Measurements from ENCODE around the gene UBE2F.
A peak's percentile ranks its signal among the peaks of the same experiment; 100 is the strongest.
"Not testable (repeated sequence)": the region's sequence is repeated elsewhere in the genome, so short reads cannot be mapped to it uniquely, and the experiment has no call there.

The UBE2F gene

DNA sequence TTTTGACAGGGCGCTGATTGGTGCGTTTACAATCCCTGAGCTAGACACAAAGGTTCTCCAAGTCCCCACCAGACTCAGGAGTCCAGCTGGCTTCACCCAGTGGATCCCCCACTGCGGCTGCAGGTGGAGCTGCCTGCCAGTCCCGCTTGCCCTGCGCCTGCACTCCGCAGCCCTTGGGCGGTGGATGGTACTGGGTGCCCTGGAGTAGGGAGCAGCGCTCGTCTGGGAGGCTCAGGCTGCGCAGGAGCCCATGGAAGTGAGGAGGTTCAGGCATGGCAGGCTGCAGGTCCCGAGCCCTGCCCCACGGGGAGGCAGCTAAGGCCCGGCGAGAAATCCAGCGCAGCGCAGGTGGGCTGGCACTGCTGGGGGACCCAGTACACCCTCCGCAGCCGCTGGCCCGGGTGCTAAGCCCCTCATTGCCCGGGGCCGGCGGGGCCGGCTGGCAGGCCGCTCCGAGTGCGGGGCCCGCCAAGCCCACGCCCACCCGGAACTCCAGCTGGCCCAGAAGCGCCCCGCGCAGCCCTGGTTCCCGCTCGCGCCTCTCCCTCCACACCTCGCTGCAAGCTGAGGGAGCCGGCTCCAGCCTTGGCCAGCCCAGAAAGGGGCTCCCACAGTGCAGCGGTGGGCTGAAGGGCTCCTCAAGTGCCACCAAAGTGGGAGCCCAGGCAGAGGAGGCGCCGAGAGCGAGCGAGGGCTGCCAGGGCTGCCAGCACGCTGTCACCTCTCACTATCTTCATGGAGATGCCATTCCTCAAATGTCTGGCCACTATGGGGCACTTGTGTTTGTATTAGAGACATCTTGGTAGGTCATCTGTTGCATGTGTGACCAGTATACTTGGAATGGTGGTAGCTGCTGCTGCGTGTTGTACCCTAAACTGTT lies 91.1 kb downstream of the UBE2F start:
- not testable (repeated sequence) for DNase-seq

DNA sequence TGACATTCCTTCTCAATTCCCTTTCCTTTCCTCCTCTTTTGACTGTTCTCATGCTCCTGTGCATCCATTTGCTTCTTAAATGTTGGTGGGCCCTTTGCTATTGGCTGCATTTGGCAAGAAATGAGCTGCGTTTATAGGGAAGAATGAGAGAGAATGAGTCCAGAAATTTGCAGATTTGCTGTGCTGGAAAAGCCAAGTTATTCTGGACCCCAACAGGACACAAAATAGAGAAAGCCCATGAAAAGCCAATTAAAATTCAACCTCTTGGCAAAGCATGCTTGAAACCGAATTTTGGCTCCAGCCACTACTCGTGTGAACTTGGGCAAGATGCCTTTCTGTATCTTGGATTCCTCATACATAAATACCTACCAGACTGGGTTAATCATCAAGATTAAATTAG lies 92.7 kb downstream of the UBE2F start:
- no peak for DNase-seq

DNA sequence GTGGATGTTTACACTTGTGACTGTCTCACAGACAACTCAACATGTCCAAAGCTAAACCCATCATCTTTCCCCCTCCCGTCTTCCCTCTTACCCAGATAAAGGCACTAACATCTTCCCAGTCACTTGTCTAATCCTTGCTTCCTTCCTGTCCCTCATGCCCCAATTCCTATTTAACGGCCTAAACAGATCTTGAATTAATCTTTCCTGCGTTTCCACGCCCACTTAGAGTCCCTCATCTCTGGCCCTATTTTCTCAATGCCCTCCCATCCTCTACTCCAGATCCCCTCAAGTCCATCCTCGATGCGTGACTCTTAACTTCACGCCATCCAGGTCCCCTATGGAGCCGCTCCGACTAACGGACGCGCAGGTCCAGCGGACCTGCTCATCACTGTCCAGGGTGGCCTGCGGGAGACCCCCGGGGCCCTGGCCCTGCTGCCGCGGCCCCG lies 93.3 kb downstream of the UBE2F start:
- DNase-seq = no peak

DNA sequence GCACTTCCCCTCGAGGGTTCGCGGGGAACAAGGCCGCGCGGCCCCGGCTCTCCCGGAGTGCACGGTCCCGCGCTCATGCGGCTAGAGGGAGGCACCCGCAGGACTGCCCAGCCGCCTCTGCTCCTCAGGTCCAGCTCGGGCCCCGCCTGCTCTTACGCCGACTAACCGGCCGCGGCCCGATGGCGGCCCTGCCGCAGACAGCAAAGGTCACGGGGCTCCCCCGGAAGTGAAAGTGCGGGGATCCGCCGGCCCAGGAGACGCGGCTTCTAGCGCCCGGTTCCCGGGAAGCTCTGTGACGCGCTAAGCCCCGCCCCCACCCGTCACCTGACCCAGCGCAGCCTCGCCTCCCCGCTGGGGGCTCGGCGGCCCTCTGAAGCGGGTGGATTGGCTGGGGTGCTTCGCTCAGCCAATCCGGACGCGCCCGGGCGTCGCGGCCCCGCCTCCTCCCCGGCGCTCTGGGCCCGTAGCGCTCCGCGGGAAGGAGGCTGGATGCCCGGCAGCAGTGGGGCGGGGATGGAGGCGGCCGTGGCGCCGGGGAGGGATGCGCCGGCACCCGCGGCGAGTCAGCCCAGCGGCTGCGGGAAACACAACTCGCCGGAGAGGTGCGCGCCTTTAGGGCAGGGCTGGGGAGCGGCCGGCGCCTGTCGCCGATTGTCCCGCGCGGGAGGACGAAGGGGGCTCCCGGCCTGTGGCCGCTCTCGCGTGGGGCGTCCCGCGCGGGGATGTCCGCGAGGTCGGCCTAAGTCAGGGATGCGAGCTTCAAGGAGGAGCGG lies 93.9 kb downstream of the UBE2F start, which contains the start of gene SCLY:
TSS of gene SCLY (plus strand) at position 460 of the 773 bp plus-strand sequence. CDS start at position 514, 54 bp downstream.
- DNase-seq = peak; percentile 96

DNA sequence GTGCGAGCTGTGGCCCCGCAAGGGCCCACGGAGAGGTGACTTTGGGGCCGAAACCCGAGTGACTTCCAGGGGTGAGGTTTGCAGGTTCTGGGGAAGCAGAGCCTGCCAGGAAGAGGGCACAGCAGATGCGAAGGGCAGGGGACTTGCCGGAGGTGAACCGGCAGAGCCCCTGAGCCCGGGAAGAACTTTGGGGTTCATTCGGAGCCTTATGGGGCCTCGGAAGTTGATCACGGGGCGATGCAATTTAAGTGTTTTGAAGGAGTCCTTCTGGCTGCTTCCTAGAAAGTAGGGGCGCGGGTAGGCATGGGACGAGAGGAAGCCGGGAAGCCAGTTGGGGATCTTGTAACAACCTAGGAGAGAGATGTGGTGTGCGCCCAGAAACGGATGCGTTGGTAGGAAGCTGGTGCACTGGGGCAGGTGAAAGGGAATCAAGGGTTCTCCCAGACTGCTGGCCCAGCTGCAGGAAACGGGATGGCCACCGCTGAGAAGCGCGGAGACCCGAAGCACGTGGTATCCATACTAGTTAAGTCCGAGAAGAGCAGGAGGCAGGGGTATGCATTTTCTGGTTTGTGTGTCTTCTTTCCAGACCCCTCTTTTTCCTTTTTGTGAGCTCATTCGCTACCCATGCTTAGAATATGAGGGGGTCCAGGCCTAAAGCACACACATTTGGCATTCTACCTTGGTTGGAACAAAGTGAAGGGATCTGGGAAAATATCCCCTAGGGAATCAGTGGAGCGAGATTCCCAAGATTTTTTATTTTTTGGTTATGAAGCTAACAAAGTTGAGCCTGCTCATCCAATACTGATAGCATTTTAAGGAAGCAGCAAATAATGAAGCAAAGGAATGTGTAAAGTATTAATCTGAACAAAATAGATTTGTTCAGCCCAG lies 94.7 kb downstream of the UBE2F start:
- DNase-seq = peak; percentile 41

DNA sequence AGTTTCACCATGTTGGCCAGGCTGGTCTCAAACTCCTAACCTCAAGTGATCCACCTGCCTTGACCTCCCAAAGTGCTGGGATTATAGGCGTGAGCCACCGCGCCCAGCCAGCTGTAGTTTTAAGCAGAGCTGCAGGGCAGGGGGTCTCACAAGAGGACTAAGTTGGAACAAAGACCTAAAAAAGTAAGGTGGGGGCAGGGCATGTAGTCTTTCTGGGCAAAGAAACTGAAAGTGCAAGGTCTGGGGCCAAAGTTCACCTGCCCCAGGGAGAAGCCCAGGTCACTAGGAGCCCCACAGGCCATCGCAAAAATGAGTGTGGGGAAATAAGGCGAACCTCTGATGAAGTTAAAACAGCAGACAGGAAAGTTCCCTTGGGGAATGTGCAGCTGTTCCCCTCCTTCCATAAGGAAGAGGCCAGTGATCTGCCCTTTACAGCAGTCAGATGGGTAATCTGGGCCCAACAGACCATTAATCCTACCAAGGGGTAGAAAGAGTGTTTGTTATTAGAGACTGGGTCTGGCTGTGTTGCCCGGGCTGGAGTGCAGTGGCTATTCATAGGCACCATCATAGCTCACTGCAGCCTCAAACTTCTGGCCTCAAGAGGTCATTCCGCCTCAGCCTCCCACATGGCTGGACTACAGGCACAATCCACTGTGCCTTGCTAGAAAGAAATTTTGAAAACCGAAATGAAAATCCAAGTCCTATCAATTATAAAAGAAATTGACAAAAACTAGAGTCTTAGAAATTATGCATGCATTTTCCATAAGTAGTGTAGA lies 96.8 kb downstream of the UBE2F start:
- no peak for DNase-seq

DNA sequence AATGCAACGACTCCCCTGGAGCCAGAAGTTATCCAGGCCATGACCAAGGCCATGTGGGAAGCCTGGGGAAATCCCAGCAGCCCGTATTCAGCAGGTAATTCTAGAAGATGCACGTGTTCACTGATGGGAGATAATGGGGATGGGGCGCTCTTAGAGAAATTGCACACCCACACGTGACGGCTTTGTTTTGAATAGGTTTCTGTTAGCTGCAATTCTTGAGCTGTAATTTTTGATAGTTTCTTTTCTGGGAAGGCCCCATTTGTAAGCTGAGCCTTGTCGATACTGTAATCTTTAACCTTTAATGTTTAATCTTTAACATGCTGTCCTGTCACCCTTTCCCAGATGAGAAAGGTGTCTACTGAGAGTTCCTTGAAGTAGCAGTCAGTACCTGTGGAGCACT lies 97.6 kb downstream of the UBE2F start:
- no peak for DNase-seq

DNA sequence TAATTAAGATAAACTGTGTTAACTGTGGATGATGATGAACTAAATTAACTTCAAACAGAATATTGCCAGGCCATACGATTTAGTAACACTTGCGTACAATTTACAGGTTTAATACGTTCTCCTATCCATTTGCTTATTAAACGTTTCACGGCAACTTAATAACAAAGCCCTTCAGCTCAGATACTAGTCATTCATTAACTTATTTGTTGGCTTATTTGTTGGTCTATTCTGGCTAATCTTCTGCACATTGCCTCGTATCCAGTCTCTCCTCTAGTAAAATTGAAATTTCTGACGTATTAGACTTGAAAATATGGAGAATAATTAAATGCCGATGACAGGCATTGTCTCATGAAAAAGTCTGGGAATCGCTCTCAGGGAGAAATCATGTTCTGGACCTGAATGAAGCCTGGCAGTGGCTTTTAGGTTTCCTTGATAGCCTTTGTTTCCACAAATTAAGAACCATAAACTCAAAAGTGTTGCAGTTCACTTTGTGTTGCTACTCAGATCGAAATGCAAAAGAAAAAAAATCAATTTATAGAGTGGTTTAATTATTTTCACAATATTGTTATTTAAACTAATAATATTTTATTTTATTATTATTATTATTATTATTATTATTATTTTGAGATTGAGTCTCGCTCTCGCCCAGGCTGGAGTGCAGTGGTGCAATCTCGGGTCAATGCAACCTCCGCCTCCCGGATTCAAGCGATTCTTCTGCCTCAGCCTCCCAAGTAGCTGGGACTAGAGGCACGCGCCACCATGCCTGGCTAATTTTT lies 98.4 kb downstream of the UBE2F start:
- DNase-seq = no peak

DNA sequence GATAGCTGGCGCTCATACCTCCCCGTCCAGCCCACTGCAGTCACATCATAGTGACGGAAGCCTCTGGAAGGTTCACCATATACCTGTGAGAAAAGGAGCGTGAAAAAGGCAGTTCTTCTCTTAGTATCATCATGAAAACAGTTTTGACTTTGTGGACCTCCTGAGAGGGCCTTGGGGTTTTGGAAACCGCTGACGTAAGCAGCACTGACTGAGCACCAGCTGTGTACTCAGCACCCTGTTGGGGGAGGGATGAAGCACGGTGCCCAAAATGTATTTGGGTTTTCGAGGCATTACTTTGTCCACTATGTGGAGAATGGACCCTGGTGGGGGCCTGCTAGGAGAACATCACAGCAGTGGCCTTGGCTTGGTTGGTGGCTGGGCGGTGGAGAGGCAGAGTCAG lies 99.4 kb downstream of the UBE2F start:
- no peak for DNase-seq

DNA sequence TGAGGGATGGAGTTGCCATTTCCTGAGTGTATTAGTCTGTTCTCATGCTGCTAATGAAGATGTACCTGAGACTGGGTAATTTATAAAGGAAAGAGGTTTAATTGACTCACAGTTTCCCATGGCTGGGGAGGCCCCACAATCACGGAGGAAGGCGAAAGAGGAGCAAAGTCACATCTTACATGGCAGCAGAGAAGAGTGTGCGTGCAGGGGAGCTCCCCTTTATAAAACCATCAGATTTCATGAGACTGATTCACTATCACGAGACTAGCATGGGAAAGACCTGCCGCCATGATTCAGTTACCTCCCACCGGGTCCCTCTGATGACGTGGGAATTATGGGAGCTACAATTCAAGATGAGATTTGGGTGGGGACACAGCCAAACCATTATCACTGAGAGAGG lies 99.9 kb downstream of the UBE2F start:
- DNase-seq = not testable (repeated sequence)

DNA sequence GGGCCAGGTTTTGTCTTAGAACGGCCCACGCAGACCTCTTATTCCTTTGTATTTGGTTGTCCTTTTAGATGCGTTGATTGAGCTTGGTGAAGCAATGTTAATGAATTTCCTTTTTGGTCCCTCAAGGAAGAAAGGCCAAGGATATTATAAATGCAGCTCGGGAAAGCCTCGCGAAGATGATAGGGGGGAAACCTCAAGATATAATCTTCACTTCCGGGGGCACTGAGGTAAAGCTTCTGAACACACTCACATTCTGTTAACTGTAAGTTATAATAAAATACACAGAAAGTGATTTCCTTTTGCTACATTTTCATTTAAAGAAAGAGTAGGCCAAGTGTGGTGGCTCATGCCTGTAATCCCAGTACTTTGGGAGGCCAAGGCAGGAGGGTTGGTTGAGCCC lies 101.1 kb downstream of the UBE2F start:
- DNase-seq = no peak

DNA sequence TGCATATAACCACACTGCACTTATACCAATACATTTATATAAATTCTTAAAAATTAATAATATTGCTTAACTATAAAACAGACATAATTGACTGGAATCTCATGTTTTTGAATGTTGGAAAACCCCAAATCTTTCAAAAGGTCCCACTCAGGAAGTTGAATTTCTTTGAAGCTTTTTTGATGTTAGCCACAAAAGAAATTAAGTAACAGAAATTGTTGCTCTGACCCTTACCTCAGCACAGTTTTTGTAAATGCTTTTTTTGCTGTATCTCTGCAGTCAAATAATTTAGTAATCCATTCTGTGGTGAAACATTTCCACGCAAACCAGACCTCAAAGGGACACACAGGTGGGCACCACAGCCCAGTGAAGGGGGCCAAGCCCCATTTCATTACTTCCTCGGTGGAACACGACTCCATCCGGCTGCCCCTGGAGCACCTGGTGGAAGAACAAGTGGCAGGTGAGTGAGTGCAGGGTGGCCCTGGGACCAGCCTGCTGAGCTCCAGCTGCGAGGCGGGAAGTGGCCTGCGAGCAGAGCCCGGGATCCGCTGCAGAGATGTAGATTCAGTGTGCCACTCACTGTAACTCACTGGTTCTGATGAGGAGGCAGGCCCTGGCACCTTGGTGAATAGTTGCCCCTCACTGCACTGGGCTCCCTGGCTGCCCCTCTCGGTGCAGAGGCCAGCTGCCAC lies 102.4 kb downstream of the UBE2F start:
- no peak for DNase-seq

DNA sequence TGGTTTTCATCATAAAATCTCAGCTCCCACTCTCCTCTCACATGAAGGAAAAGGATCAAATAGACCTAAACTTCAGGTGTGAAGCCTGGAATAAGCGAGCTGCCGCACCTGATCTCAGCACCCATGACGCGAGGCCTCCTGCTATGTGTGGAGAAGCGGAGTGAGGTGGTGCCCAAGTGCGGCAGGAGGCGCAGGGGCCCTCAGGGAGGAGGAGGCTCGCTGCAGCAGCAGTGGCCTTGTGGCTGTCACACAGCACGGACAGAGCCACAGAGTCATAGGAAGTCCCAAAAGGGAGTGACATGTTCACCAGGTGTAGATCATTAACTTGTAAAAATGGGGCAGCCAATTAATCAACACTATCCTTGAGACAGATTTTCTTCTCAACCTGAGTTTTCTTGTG lies 103.1 kb downstream of the UBE2F start:
- no peak for DNase-seq

DNA sequence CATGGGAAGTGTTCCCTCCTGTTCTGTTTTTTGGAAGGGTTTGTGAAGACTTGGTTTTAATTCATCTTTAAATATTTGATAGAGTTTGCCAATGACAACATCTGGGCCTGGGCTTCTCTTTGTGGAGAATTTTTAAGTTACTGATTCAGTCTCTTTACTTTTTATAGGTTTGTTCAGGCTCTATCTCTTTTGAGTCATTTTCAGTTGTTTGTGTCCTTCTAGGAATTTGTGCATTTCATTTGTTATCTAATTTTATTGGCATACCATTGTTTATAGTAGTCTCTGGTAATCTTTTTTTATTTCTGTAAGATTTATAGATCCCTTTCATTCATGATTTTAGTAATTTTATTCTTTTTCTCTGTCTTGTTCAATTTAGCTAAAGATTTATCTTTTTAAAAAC lies 108.6 kb downstream of the UBE2F start:
- no peak for DNase-seq

DNA sequence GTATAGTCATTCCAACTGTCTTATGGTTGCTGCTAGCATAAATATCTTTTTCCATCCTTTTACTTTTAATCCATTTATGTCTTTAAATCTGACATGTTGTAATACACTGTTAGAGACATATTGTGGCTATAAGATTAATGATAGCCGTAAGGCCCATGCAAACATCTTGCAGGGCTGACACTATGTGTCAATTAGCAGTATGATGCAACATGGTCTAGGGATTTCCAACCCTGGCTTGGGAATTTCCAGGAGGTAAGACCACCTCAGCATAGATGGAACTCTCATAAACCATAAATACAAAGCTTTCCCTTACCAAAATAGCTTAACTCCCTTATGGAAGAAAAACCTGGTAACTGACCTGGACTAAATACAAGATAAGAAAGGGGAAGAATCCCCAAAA lies 110.5 kb downstream of the UBE2F start:
- DNase-seq = no peak

DNA sequence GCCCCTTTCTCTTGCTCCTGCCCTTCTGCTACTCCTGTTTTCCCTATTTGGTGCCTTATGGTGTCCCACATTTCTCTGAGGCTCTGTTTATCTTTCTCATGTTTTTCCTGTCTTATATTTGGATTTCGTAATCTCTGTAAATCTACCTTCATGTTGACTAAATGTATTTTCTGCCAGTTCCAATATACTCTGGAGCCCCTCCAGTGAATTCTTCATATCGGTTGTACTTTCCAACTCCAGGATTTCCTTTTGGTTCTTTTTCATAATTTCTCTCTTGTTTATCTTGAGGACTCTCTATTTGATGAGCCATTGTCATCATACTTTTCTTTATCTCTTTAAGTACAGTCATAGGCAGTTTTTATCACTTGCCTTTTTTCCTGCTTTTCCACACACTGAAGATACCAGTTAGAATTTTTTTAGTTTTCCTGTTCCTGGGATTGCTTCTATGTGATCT lies 113.1 kb downstream of the UBE2F start:
- no peak for DNase-seq

DNA sequence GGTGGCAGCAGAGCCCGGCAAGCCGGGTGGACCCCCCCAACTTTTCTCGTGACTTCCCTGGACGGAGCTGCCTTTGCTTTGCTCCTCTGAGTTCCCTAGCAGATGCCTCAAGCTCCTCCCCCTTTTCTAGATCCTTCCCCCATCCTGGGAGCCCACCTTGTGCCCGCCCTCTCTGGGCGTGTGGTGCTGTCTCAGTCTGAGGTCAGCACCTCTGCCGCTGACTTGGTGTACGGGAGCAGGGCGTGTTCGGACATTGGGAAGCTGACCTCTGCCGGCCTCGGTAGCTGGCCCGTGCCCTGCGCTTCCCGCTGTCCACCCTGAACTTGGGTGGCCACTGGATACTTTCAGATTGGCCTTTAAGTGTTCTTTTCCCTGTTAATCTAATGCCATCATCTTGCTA lies 113.7 kb downstream of the UBE2F start:
- DNase-seq = no peak

DNA sequence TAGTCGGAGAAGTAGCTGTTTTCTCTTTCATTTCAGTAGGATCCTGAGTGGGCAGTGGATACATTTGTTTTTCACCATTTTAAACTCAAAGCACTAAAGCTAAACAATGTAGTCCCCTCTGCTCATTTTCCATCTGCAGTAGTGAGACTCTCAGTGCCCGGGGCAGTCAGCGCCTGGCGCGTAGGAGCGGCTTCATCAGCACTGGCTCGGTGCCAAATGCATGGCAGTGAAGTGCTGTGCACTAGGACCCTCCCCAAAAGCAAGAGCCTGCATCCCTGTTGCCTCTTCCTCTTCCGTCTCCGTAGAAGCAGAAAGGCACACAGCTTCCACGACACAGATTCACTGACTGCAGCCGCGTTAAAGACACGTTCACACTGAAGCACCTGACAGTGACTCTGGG lies 114.3 kb downstream of the UBE2F start:
- DNase-seq = no peak

DNA sequence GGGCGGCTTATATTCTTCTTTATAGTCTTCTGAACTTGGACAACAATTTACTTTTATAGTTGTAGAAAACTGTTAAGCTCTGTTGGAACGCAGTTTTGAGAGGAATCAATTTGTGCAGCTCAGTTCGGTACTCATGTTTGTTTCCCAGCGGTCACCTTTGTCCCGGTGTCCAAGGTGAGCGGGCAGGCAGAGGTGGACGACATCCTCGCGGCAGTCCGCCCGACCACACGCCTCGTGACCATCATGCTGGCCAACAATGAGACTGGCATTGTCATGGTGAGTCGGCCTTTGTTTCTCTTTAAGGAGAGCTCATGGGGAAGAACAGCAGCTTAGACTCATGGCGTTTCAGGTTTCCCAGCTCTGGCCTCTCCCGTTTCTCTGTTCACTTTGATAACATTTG lies 114.7 kb downstream of the UBE2F start:
- DNase-seq = no peak

DNA sequence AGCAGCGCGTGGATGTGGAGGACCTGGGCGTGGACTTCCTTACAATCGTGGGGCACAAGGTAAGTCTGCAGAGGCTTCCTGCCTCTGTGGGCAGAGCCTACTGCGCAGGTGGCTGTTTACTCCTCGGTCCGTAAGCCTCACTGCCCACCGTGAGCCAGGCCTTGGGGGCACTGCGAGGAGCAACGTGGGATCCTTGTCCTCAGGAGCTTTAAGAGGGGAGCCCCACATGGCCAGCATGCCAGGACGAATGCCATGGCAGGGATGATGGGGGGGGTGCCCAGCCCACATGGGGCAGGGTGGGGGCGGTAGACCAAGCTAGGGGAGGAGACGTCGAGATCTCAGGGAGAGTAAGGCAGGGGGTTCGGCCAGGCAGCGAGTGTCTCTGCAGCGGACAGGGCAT lies 115.3 kb downstream of the UBE2F start:
- DNase-seq = no peak

DNA sequence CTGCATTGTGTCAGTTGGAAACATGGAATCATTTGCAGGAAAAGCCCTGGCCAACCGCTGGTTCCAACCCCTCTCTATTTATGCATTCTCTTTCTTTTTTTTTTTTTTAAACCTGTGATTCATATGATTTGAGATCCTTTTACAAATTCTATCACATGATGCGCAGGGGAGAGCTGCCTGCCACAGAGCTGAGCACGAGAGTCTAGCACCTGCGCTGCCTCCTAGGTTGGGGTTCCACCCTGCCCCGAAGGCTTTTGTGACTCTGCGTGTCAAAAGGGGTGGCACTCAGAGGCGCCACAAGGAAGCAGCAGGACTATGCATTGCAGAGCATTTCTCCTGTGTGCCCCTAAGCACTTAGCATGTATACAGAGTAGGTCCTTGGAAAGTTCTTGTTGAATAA lies 116.0 kb downstream of the UBE2F start:
- DNase-seq = no peak

Data from stimulated activated CD4-positive, alpha-beta T cell treated with anti-CD3 and anti-CD28 coated beads, Interleukin-4, amount 100 ng/mL, for 1 hour (primary cell).